Naive thymus-derived CD4-positive, alpha-beta T cell (primary cell): ENCODE results near the gene LNPEP. TPM values are rescaled to one million over a fixed set of nuclear protein-coding genes. Genes with fewer than 3 reads are reported as not detected.

ENCODE experiments used
- ATAC-seq: fragments of 150-1000 bp; cut with Tn5 transposase; 2 replicates; pipeline ENCODE4 v1.10.0; 2021; ENCODE audit warnings: mild to moderate bottlenecking, moderate library complexity
- CTCF ChIA-PET: fragments of 350-600 bp; sonication (Branson Sonifier 250); formaldehyde crosslinking; loops from one replicate; lab custom pipeline; 2021; ENCODE audit warnings: antibody characterized with exemption; lab: Charles Lee
- POLR2A ChIA-PET: fragments of 350-600 bp; sonication (Branson Sonifier 250); formaldehyde crosslinking; loops from one replicate; lab custom pipeline; 2021; ENCODE audit warnings: antibody characterized with exemption, inconsistent platforms; lab: Charles Lee
- DNase-seq, 9 donors: peaks; one replicate each; pipeline versions ENCODE4 v3.0.0 to v3.0.0-alpha.2; 2020 to 2022; ENCODE audit warnings: mixed read lengths in 1 of 9
- H3K27ac ChIP-seq: one replicate; pipeline ENCODE4 v1.7.0; 2013; ENCODE audit warnings: mild to moderate bottlenecking, low read depth, low read length, moderate library complexity
- H3K27me3 ChIP-seq, 2 donors: one replicate each; pipeline ENCODE4 v1.7.0; 2013; ENCODE audit warnings: low read length in 2 of 2, mild to moderate bottlenecking in 2 of 2, moderate library complexity in 2 of 2; ENCODE audit not compliant: control insufficient read depth in 2 of 2, insufficient read depth in 2 of 2
- H3K36me3 ChIP-seq, 3 experiments: 1 replicate in 2 of 3; 2 replicates in 1 of 3; pipeline ENCODE4 v1.7.0; 2013; ENCODE audit warnings: low read length in 3 of 3, mild to moderate bottlenecking in 3 of 3, moderate library complexity in 1 of 3; ENCODE audit not compliant: insufficient read depth in 3 of 3, control insufficient read depth in 2 of 3
- H3K4me1 ChIP-seq, 2 donors: one replicate each; pipeline ENCODE4 v1.7.0; 2013; ENCODE audit warnings: low read length in 2 of 2, mild to moderate bottlenecking in 2 of 2, moderate library complexity in 1 of 2; ENCODE audit not compliant: control insufficient read depth in 2 of 2, insufficient read depth in 2 of 2
- H3K4me3 ChIP-seq: 2 replicates; pipeline ENCODE4 v1.7.0; 2013; ENCODE audit warnings: mild to moderate bottlenecking, low read length
- H3K9me3 ChIP-seq, 3 experiments: 1 replicate in 2 of 3; 2 replicates in 1 of 3; pipeline ENCODE4 v1.7.0; 2013; ENCODE audit warnings: low read length in 3 of 3; ENCODE audit not compliant: control insufficient read depth in 2 of 3
- H3K27ac Mint-ChIP-seq, 9 donors: one replicate each; pipeline ENCODE4 v1.8.0; 2020 to 2022; ENCODE audit warnings: mixed read lengths in 9 of 9, mild to moderate bottlenecking in 8 of 9, moderate library complexity in 5 of 9, inconsistent platforms in 2 of 9
- H3K27me3 Mint-ChIP-seq, 5 donors: one replicate each; pipeline ENCODE4 v1.8.0; 2021 to 2022; ENCODE audit warnings: mixed read lengths in 5 of 5, mild to moderate bottlenecking in 1 of 5
- H3K36me3 Mint-ChIP-seq, 5 donors: one replicate each; pipeline ENCODE4 v1.8.0; 2020 to 2022; ENCODE audit warnings: mixed read lengths in 5 of 5, mild to moderate bottlenecking in 3 of 5, inconsistent platforms in 1 of 5
- H3K4me1 Mint-ChIP-seq, 7 donors: one replicate each; pipeline ENCODE4 v1.8.0; 2020 to 2022; ENCODE audit warnings: mixed read lengths in 7 of 7, mild to moderate bottlenecking in 3 of 7, inconsistent platforms in 1 of 7
- H3K4me3 Mint-ChIP-seq, 10 donors: one replicate each; pipeline ENCODE4 v1.8.0; 2020 to 2022; ENCODE audit warnings: mild to moderate bottlenecking in 10 of 10, mixed read lengths in 10 of 10, moderate library complexity in 6 of 10, inconsistent platforms in 2 of 10
- H3K9me3 Mint-ChIP-seq, 11 donors: one replicate each; pipeline ENCODE4 v1.8.0; 2020 to 2022; ENCODE audit warnings: mixed read lengths in 11 of 11, mild to moderate bottlenecking in 4 of 11, inconsistent platforms in 1 of 11, moderate library complexity in 1 of 11
- intact Hi-C, 2 donors: fragments of 100-400 bp; cut with micrococcal nuclease; formaldehyde crosslinking; loops; one replicate each; pipeline ENCODE4 v1.15.1; 2023
- polyA plus RNA-seq, 2 donors: library from polyadenylated mRNA; unstranded; fragments of 300-500 nt; fragmentation: Illumina TruSeq; gene quantifications; one replicate each; pipeline ENCODE4 v1.2.3, GENCODE V29; 2021
- total RNA-seq, 6 experiments: library from RNA in 5 of 6; stranded (reverse) in 5 of 6; gene quantifications; 1 replicate in 5 of 6; 2 replicates in 1 of 6; pipeline ENCODE4 v1.2.3 and lab custom pipeline; 2021 to 2026

LNPEP gene
- total and polyA plus RNA-seq, 7 experiments from 2014 or later: 53.2 to 109 (median 82.6) TPM

DNA sequence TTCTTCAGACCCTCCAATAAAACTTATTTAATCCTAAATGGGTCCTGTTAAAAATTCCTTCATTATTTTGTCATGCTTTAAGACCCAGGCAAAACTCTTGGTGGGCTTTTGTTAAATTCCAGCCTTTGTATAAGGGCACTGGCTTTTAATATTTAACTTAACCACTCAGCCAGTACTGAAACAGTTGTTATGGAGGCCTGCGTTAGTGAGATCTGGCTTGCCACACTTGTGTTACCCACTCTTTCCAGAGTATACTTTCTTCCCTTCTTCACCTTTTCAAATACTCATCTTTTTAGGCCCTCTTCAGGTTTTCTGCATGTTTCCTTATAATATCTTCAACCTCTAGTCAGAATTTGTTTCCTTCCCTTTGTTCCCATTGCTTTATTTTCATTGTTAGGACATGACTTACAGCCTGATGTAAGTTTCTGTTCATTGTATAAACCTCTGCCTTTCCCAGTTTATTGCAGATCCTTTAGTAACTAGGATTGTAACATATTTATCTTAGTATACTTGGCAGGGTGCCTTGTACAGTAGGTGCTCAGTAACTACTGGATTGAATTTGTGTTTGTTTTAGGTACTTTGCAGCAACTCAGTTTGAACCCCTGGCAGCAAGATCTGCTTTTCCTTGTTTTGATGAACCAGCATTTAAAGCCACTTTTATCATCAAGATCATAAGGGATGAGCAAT is 48.8 kb downstream of the LNPEP start:
- DNase-seq: no peak
- peaks cover 9 to 30% (median 23%) of the 10 kb centered on the region in 5 donors for H3K36me3 Mint-ChIP-seq
- H3K27ac Mint-ChIP-seq: peak overlapping the region in 5 of 9 donors; percentile 2 to 28 (median 7)
- ATAC-seq: no peak
- H3K4me3 Mint-ChIP-seq: no peak overlapping the region
- H3K27me3 Mint-ChIP-seq: no peaks in the 10 kb centered on the region
- no peaks in the 10 kb centered on the region for H3K4me1 ChIP-seq
- H3K4me3 ChIP-seq: no peak overlapping the region
- H3K4me1 Mint-ChIP-seq: peaks cover 28 to 72% (median 62%) of the 10 kb centered on the region in 7 donors
- H3K9me3 Mint-ChIP-seq: no peaks in the 10 kb centered on the region
- no peak overlapping the region for H3K27ac ChIP-seq
- ChIA-PET POLR2A (no interaction called here), CTCF (no interaction called here)
- no peaks in the 10 kb centered on the region for H3K27me3 ChIP-seq
- no peaks in the 10 kb centered on the region for H3K9me3 ChIP-seq
- peaks cover 6 to 26% (median 6%) of the 10 kb centered on the region in 3 experiments for H3K36me3 ChIP-seq
- intact Hi-C loops: no loop called here

DNA sequence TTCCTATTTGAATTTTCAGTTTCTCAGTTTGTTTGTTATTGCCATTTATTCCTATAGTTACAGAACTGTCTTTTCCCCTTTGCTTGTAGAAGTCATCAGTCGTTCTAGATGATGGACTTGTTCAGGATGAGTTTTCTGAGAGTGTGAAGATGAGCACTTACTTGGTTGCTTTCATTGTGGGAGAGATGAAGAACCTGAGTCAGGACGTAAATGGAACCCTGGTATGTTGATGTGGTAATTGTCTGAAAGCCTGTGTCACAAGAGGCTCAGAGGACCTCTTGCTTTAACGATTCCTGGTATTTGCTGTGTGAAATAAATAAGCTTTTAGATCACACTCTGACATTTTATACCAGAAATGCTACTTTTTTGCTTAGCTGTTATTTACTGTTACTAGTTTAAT is 50.6 kb downstream of the LNPEP start:
- Histone ChIP-seq H3K4me3 (no peak overlapping the region), H3K4me1 (no peaks in the 10 kb centered on the region), H3K27ac (no peak overlapping the region), H3K9me3 (no peaks in the 10 kb centered on the region), H3K36me3 (peaks cover 5 to 36% (median 7%) of the 10 kb centered on the region in 3 experiments), H3K27me3 (no peaks in the 10 kb centered on the region)
- Mint-ChIP-seq H3K4me1 (peaks cover 29 to 70% (median 62%) of the 10 kb centered on the region in 7 donors), H3K36me3 (peaks cover 13 to 37% (median 29%) of the 10 kb centered on the region in 5 donors), H3K27me3 (no peaks in the 10 kb centered on the region), H3K27ac (peak overlapping the region in 7 of 9 donors; percentile 1 to 58 (median 13)), H3K9me3 (peaks cover 0 to 3% (median 0%) of the 10 kb centered on the region in 11 donors), H3K4me3 (no peak overlapping the region)
- DNase-seq (no peak), ATAC-seq (no peak)
- ChIA-PET CTCF (interaction anchor here (1.2 kb wide), 1 partner anchor 11 kb away, joined by 3 read pairs; no protein-coding TSS in a partner anchor), POLR2A (interaction anchor here (0.6 to 1.2 kb wide), 3 partner anchors 9 to 53 kb away, joined by 3 to 4 read pairs (median 3); no protein-coding TSS in a partner anchor)
- intact Hi-C loops: no loop called here

- ChIA-PET POLR2A (interaction anchor here (0.6 to 1.5 kb wide), 4 partner anchors 11 to 293 kb away, joined by 3 read pairs; partner anchors contain the start of gene LNPEP), CTCF (interaction anchor here (0.9 to 3.0 kb wide), 2 partner anchors 32 to 121 kb away, joined by 3 to 15 read pairs; no protein-coding TSS in a partner anchor)
- peaks cover 12 to 63% (median 56%) of the 10 kb centered on the region in 7 donors for H3K4me1 Mint-ChIP-seq
- peaks cover 10 to 56% (median 40%) of the 10 kb centered on the region in 5 donors for H3K36me3 Mint-ChIP-seq
- no peak for DNase-seq
- Histone ChIP-seq H3K9me3 (no peaks in the 10 kb centered on the region), H3K4me1 (no peaks in the 10 kb centered on the region), H3K4me3 (no peak overlapping the region), H3K27me3 (no peaks in the 10 kb centered on the region), H3K27ac (no peak overlapping the region), H3K36me3 (peaks cover 7 to 55% (median 17%) of the 10 kb centered on the region in 3 experiments)
- H3K27me3 Mint-ChIP-seq: no peaks in the 10 kb centered on the region
- intact Hi-C loops: no loop called here
- peaks cover 0 to 3% (median 0%) of the 10 kb centered on the region in 11 donors for H3K9me3 Mint-ChIP-seq
- H3K27ac Mint-ChIP-seq: peak overlapping the region in 7 of 9 donors; percentile 0 to 73 (median 17)
- H3K4me3 Mint-ChIP-seq: no peak overlapping the region
- no peak for ATAC-seq
Observed at GRCh38 chr5:96990102-96990501, 54.2 kb downstream of the LNPEP start.

- intact Hi-C loops: no loop called here
- no peaks in the 10 kb centered on the region for H3K27me3 Mint-ChIP-seq
Observed at GRCh38 chr5:96991708-96992107, 55.8 kb downstream of the LNPEP start.

GRCh38 chr5:96993760-96994159 is 57.9 kb downstream of the LNPEP start:
- Histone ChIP-seq H3K36me3 (peaks cover 12 to 42% (median 18%) of the 10 kb centered on the region in 3 experiments), H3K27me3 (no peaks in the 10 kb centered on the region), H3K9me3 (no peaks in the 10 kb centered on the region), H3K27ac (no peak overlapping the region), H3K4me1 (no peaks in the 10 kb centered on the region), H3K4me3 (no peak overlapping the region)
- ATAC-seq: no peak
- H3K4me1 Mint-ChIP-seq: peaks cover 6 to 61% (median 46%) of the 10 kb centered on the region in 7 donors
- H3K9me3 Mint-ChIP-seq: peaks cover 0 to 3% (median 0%) of the 10 kb centered on the region in 11 donors
- CTCF ChIA-PET: interaction anchor here (0.8 to 1.0 kb wide), 2 partner anchors 125 to 174 kb away, joined by 3 to 5 read pairs; no protein-coding TSS in a partner anchor
- no peaks in the 10 kb centered on the region for H3K27me3 Mint-ChIP-seq
- intact Hi-C loops: no loop called here
- no peak overlapping the region for H3K4me3 Mint-ChIP-seq
- peaks cover 12 to 59% (median 43%) of the 10 kb centered on the region in 5 donors for H3K36me3 Mint-ChIP-seq
- H3K27ac Mint-ChIP-seq: peak overlapping the region in 5 of 9 donors; percentile 22 to 82 (median 60)
- POLR2A ChIA-PET: interaction anchor here (0.6 to 1.6 kb wide), 6 partner anchors 55 to 281 kb away, joined by 3 to 5 read pairs (median 3); partner anchors contain the start of gene LNPEP
- DNase-seq: no peak

More at GRCh38 chr5:96991708-96992107, 55.8 kb downstream of the LNPEP start:
- Histone ChIP-seq H3K4me1 (no peaks in the 10 kb centered on the region), H3K36me3 (peaks cover 3 to 52% (median 17%) of the 10 kb centered on the region in 3 experiments), H3K27me3 (no peaks in the 10 kb centered on the region), H3K9me3 (no peaks in the 10 kb centered on the region), H3K27ac (no peak overlapping the region), H3K4me3 (no peak overlapping the region)
- Mint-ChIP-seq H3K4me1 (peaks cover 8 to 55% (median 44%) of the 10 kb centered on the region in 7 donors), H3K36me3 (peaks cover 10 to 55% (median 38%) of the 10 kb centered on the region in 5 donors), H3K9me3 (peaks cover 0 to 3% (median 0%) of the 10 kb centered on the region in 11 donors), H3K4me3 (no peak overlapping the region), H3K27ac (peak overlapping the region in 6 of 9 donors; percentile 12 to 69 (median 50))
- no peak for DNase-seq
- ChIA-PET POLR2A (no interaction called here), CTCF (no interaction called here)
- no peak for ATAC-seq

DNA sequence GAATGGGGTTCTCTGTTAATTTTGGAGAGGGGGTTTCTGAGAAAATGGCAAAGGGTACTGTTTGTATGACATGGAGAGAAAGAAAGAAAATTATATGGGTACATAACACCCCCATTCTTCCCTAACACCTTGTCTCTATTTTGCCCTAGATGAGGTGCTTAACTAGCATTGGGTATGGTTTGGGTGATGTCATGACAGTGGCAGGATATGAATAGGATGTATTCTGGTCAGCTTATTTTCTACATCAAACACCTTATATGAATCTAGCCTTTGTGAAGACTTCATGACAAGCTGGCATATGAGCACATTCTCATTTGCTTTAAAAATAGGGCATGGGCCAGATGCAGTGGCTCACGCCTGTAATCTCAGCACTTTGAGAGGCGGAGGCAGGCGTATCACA is 58.6 kb downstream of the LNPEP start:
- Histone ChIP-seq H3K27me3 (no peaks in the 10 kb centered on the region), H3K9me3 (no peaks in the 10 kb centered on the region), H3K4me3 (no peak overlapping the region), H3K4me1 (no peaks in the 10 kb centered on the region), H3K27ac (no peak overlapping the region), H3K36me3 (peaks cover 12 to 43% (median 23%) of the 10 kb centered on the region in 3 experiments)
- ChIA-PET POLR2A (interaction anchor here (0.6 to 1.6 kb wide), 4 partner anchors 54 to 137 kb away, joined by 3 to 4 read pairs (median 3); partner anchors contain the start of genes ERAP2 and LNPEP), CTCF (interaction anchor here (0.6 to 1.0 kb wide), 4 partner anchors 21 to 1331 kb away, joined by 3 to 5 read pairs (median 4); no protein-coding TSS in a partner anchor)
- H3K36me3 Mint-ChIP-seq: peaks cover 15 to 63% (median 47%) of the 10 kb centered on the region in 5 donors
- H3K4me3 Mint-ChIP-seq: no peak overlapping the region
- no peak for DNase-seq
- H3K27ac Mint-ChIP-seq: peak overlapping the region in 7 of 9 donors; percentile 10 to 82 (median 52)
- intact Hi-C loops: no loop called here
- no peak for ATAC-seq
- peaks cover 9 to 66% (median 47%) of the 10 kb centered on the region in 7 donors for H3K4me1 Mint-ChIP-seq
- H3K9me3 Mint-ChIP-seq: peaks cover 0 to 3% (median 0%) of the 10 kb centered on the region in 11 donors
- H3K27me3 Mint-ChIP-seq: no peaks in the 10 kb centered on the region
